ENCODE data around the gene ATP6V0E2. TPM values are rescaled to one million over a fixed set of nuclear protein-coding genes. Genes with fewer than 3 reads are reported as not detected.
A peak's percentile ranks its signal among the peaks of the same experiment; 100 is the strongest.

The ATP6V0E2 gene
- total RNA-seq, 1 donor from 2014 or later: 47.5 TPM

DNA sequence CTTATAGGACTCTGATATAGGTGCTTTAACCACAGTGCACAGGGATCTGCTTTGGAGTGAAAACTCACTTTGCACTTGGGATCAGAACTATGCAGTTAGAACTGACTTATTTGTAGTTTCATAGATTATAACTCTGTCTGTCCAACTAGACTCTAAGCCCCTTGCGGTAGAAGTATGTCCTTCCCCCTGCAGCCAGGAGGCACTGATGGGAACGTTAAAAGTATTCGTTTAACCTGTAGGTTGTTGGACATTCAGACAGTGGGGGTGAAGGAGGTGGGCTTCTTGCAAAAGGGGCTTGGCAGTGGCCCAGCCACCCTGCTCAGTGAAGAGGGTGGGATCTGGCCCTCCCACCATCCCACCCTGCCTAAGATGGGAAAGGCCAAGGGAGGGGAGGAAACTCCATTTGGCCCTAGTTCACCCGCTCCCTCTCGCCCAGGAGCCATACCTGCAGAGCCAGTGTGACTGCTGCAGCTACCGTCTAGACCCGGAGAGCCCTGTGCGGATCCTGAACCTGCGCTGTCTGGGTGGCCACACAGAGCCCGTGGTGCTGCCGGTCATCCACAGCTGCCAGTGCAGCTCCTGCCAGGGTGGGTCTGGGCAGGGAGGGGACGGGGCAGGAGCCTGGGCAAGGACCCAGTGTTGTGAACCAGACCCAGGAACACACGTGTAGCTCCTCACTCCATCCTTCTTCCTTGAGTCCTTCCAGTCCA lies 41.3 kb upstream of the ATP6V0E2 start:
- DNase-seq (ENCODE audit: low spot score): no peak
- no peaks in the 10 kb centered on the region for H3K36me3 Mint-ChIP-seq (ENCODE audit: low read depth)
- intact Hi-C loops (cut with micrococcal nuclease): no loop called here
- peaks cover 9% of the 10 kb centered on the region for H3K27me3 Mint-ChIP-seq (ENCODE audit: insufficient read depth)
- H3K4me1 Mint-ChIP-seq (ENCODE audit: low read depth): peaks cover 1% of the 10 kb centered on the region
- no peaks in the 10 kb centered on the region for H3K9me3 Mint-ChIP-seq
- H3K27ac Mint-ChIP-seq: no peak overlapping the region
- H3K4me3 Mint-ChIP-seq: no peak overlapping the region

DNA sequence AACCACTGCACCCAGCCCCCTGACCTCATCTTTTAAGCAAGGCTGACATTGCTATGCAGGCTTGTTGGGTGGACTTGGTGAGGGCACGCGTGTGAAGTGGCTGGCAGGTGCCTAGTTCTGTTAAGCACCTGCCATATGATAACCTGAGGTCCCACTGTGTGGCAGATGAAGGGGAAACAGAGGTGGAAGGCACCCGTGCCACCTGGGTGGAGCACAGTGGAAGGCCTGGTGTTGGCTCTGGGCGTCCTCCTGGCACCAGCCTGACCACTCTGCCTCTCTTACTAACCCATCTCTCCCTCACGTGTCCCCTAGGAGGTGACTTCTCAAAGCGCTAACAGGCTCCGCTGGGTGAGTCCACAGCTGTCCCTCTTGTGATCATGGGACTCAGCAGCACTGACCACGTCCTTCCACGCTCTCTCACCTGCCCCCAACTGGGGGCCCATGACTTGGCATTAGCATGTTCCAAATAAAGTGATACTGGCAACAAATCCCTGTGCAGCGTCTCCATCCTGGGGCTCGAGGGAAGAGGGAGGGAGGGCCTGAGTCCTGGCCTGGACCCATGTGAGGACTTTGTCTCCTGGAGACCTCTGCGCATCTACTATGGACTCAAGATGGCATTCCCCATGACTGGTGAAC lies 40.2 kb upstream of the ATP6V0E2 start:
- Mint-ChIP-seq H3K36me3 (ENCODE audit: low read depth) (no peaks in the 10 kb centered on the region), H3K27ac (no peak overlapping the region), H3K4me3 (no peak overlapping the region), H3K9me3 (no peaks in the 10 kb centered on the region), H3K27me3 (ENCODE audit: insufficient read depth) (peaks cover 9% of the 10 kb centered on the region), H3K4me1 (ENCODE audit: low read depth) (peaks cover 7% of the 10 kb centered on the region)
- intact Hi-C loops (cut with micrococcal nuclease): no loop called here
- no peak for DNase-seq (ENCODE audit: low spot score)

DNA sequence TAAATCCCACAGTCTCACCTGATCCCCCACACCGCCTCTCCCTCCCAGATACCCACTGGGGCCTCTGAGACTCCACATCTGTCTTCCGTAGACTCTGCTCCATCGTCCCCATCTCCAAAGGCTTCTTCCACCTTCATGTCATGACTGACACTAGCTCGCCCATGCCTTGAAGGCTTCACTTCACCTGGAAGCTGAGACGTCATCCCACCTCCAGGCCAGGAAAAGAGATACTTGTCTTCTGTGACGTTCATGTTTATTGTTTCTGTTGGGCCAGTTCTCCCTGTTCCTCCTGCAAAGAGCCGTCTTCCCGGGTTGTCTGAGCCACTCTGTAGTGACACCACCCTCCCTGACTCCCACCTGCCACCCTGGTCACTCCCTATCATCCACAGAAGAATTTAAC lies 39.2 kb upstream of the ATP6V0E2 start:
- intact Hi-C loops (cut with micrococcal nuclease): no loop called here
- no peak overlapping the region for H3K27ac Mint-ChIP-seq
- H3K36me3 Mint-ChIP-seq (ENCODE audit: low read depth): no peaks in the 10 kb centered on the region
- no peak for DNase-seq (ENCODE audit: low spot score)
- peaks cover 9% of the 10 kb centered on the region for H3K27me3 Mint-ChIP-seq (ENCODE audit: insufficient read depth)
- peaks cover 16% of the 10 kb centered on the region for H3K4me1 Mint-ChIP-seq (ENCODE audit: low read depth)
- H3K9me3 Mint-ChIP-seq: no peaks in the 10 kb centered on the region
- no peak overlapping the region for H3K4me3 Mint-ChIP-seq

DNA sequence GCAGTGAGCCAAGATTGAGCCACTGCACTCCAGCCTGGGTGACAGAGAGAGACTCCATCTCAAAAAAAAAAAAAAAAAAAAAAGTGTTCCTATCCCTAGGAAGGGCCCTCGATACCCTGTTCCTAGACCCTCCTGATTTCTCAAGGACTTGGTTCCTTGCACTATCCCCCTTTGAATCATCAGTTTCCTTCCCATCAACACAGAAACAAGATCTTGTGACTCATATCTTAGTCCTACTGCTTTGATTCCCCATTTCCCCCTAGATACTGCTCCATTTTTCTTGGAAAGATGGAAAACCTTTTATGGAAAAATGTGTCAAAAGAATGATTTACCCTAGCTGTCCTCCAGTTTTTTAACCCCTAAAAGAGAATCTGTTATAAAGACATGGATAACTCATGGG lies 37.3 kb upstream of the ATP6V0E2 start:
- no peak for DNase-seq (ENCODE audit: low spot score)
- Mint-ChIP-seq H3K4me3 (no peak overlapping the region), H3K9me3 (no peaks in the 10 kb centered on the region), H3K27ac (no peak overlapping the region), H3K36me3 (ENCODE audit: low read depth) (peaks cover 2% of the 10 kb centered on the region), H3K27me3 (ENCODE audit: insufficient read depth) (peaks cover 9% of the 10 kb centered on the region), H3K4me1 (ENCODE audit: low read depth) (peaks cover 19% of the 10 kb centered on the region)
- intact Hi-C loops (cut with micrococcal nuclease): no loop called here

DNA sequence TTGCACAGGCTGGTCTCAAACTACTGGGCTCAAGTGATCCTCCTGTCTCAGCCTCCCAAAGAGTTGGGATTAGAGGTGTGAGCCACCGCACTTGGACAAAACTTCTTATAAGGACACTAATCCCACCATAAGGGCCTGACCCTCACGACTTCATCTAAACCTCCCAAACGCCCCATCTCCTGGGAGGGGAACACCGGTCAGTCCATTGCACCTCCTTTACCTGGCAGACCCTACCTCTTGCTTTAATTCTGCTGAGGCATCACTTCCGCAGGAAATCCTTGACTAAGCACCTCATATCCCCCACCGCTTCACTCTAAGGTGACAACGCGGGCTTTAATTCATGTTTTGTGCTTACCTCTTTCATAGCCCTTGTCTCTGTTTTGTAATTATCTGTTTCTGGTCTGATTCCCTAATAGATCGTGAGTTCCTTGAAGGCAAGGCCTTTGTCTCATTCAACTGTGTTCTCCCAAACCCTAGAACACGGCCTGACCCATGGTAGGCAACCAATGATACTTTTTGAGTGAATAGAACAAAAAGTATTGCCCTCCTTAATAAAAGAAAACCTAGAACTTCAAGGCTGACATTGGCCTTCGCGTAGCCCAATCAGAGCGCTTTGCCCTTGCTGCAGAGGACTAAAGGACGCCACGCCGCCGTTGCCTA lies 36.1 kb upstream of the ATP6V0E2 start:
- Mint-ChIP-seq H3K9me3 (no peaks in the 10 kb centered on the region), H3K4me3 (peak overlapping the region; percentile 89), H3K4me1 (ENCODE audit: low read depth) (peaks cover 19% of the 10 kb centered on the region), H3K27me3 (ENCODE audit: insufficient read depth) (peaks cover 9% of the 10 kb centered on the region), H3K36me3 (ENCODE audit: low read depth) (peaks cover 2% of the 10 kb centered on the region), H3K27ac (peak overlapping the region; percentile 31)
- DNase-seq (ENCODE audit: low spot score): no peak
- intact Hi-C loops (cut with micrococcal nuclease): loop anchor here (1.0 to 2.0 kb wide), 11 partner anchors 19 to 1515 kb away; partner anchors contain the start of genes ATP6V0E2, ZNF398, ZNF746 and ZNF775

DNA sequence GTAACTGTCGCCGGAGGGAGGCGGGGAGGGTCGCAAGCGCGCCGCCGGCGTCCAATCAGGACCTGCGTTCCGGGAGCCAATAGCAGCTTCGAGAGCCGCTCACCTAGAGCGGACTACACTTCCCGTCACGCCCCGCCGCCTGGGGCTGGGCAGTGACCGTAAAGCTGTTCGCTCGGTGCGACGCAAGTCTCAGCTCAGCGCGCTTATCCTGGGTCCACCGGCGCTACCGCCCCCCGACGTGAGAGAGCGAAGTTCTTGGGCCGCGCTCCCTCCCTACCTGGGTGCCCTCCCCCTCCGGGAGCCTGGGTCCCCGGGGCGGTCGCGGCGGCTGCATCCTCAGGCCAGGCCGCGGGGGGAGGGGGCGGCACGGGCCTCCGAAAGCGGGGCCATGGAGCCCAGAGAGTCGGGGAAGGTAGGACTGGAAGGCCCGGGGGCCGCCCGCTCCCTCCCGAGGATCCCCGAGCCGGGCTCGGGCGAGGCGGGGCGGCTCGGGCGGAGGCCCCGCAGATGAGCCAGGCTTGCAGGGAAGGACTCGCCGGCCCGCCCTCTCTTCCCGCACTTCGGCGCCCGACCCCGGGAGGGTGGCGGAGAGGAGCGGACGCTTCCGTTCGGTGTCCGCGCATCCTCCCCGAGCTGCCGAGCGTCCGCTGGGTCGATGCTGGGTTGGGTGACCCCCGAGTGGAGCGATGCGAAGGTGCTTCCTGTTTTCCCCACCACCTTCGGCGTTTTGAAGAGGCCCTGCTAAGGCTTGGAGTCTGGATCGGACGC lies 35.4 kb upstream of the ATP6V0E2 start, which contains the start of gene ZNF862:
ZNF862 (plus strand) TSS at position 152 of the 768 bp plus-strand sequence; CDS start at position 389, 237 bp downstream.
- Mint-ChIP-seq H3K9me3 (no peaks in the 10 kb centered on the region), H3K27ac (peak within 1 kb of the TSS; percentile 75)

DNA sequence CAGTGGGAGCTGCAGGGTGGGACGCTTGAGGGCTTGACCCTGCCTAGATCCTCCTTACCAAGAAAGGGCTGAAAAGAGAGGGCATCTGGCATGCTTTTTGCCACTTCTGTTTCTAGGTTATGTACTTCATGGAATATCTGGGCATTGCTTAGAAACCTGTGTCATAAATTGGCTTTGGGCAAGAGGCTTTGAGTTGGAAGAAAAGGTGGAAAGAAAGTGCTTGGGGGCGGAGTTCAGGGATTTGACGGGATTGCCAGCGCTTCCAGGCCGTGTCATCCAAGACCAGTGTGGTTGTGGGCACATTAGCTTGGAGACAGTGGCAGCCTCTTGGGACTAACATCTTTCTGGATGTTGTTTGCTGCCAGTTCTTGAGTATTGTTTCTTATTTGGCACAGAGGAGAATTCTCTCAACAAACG lies 34.8 kb upstream of the ATP6V0E2 start:
- DNase-seq (ENCODE audit: low spot score): no peak
- peaks cover 9% of the 10 kb centered on the region for H3K27me3 Mint-ChIP-seq (ENCODE audit: insufficient read depth)
- no peaks in the 10 kb centered on the region for H3K9me3 Mint-ChIP-seq
- intact Hi-C loops (cut with micrococcal nuclease): loop anchor here (1.0 to 2.0 kb wide), 11 partner anchors 17 to 1514 kb away; partner anchors contain the start of genes ATP6V0E2, ZNF398, ZNF746 and ZNF775
- H3K4me3 Mint-ChIP-seq: peak overlapping the region; percentile 81
- peaks cover 28% of the 10 kb centered on the region for H3K4me1 Mint-ChIP-seq (ENCODE audit: low read depth)
- peak overlapping the region; percentile 46 for H3K27ac Mint-ChIP-seq
- peaks cover 2% of the 10 kb centered on the region for H3K36me3 Mint-ChIP-seq (ENCODE audit: low read depth)

More for the DNA sequence above, 35.4 kb upstream of the ATP6V0E2 start, which contains the start of gene ZNF862:
- peaks cover 2% of the 10 kb centered on the region for H3K36me3 Mint-ChIP-seq (ENCODE audit: low read depth)
- peaks cover 9% of the 10 kb centered on the region for H3K27me3 Mint-ChIP-seq (ENCODE audit: insufficient read depth)
- peak; percentile 95 for DNase-seq (ENCODE audit: low spot score)
- H3K4me3 Mint-ChIP-seq: peak within 1 kb of the TSS; percentile 89
- peaks cover 25% of the 10 kb centered on the region for H3K4me1 Mint-ChIP-seq (ENCODE audit: low read depth)
- intact Hi-C loops (cut with micrococcal nuclease): loop anchor here (1.0 to 2.0 kb wide), 11 partner anchors 18 to 1514 kb away; partner anchors contain the start of genes ATP6V0E2, ZNF398, ZNF746 and ZNF775

DNA sequence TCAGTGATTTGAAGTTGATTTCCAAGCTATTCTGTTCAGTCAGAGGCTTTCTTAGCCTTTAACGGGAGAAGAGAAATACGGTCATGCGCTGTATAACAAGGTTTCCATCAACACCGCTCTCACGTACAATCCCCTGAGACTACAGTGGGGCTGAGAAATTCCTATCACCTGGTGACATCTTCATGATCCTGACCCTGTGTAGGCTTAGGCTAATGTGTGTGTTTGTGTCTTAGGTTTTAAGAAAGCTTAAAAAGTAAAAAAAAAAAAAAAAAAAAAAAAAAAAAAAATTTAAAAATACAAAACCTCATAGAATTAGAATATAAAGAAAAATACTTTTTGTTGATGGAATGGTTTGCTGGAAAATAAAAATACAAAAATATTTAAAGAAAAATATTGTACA lies 33.8 kb upstream of the ATP6V0E2 start:
- intact Hi-C loops (cut with micrococcal nuclease): loop anchor here (2.0 kb wide), 2 partner anchors 379 to 1513 kb away; partner anchors contain the start of gene ZNF777
- no peak overlapping the region for H3K27ac Mint-ChIP-seq
- DNase-seq (ENCODE audit: low spot score): no peak

DNA sequence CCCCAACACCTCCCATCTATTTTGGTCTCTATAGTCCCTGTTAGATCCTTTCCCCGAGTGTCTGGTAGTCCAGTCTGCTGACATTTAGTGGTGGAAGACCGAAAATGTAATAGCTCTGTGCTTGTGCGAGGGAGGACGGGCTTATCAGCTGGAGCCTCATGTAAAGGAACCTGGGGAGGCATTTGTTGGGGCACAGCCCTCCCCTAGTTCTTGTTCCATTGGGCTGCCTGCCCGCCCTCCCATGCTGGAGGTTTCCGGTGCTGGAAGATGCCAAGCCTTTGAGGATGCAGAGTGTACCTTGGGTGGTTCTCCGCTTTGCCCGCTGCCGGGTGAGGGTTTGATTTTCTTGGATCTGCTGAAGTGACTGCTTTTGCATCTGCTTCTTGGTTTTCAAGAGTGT lies 30.2 kb upstream of the ATP6V0E2 start:
- no peaks in the 10 kb centered on the region for H3K9me3 Mint-ChIP-seq

More for the DNA sequence above, 33.8 kb upstream of the ATP6V0E2 start:
- H3K4me3 Mint-ChIP-seq: no peak overlapping the region
- H3K27me3 Mint-ChIP-seq (ENCODE audit: insufficient read depth): peaks cover 5% of the 10 kb centered on the region
- H3K9me3 Mint-ChIP-seq: no peaks in the 10 kb centered on the region
- H3K36me3 Mint-ChIP-seq (ENCODE audit: low read depth): peaks cover 4% of the 10 kb centered on the region
- H3K4me1 Mint-ChIP-seq (ENCODE audit: low read depth): peaks cover 28% of the 10 kb centered on the region

DNA sequence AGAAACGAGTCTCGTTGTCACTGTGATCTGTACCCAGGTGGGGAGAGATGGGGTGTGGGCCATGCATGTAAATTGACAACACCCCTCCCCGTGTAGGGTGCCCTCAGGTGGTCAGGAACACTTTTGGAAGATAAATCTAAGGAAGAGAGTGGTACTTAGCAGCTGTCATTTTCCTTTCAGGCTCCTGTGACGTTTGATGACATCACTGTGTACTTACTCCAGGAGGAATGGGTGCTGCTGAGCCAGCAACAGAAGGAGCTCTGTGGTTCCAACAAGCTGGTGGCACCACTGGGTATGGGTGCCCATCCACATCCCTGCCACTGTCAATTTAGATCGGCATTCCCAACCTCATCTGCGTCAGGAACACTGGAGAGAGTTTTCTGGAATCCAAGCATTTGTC lies 29.3 kb upstream of the ATP6V0E2 start:
- H3K27ac Mint-ChIP-seq: no peak overlapping the region
- H3K36me3 Mint-ChIP-seq (ENCODE audit: low read depth): peaks cover 14% of the 10 kb centered on the region
- intact Hi-C loops (cut with micrococcal nuclease): no loop called here
- no peaks in the 10 kb centered on the region for H3K27me3 Mint-ChIP-seq (ENCODE audit: insufficient read depth)
- H3K4me3 Mint-ChIP-seq: no peak overlapping the region
- no peak for DNase-seq (ENCODE audit: low spot score)
- peaks cover 13% of the 10 kb centered on the region for H3K4me1 Mint-ChIP-seq (ENCODE audit: low read depth)
- no peaks in the 10 kb centered on the region for H3K9me3 Mint-ChIP-seq

More for the DNA sequence above, 30.2 kb upstream of the ATP6V0E2 start:
- Mint-ChIP-seq H3K36me3 (ENCODE audit: low read depth) (peaks cover 14% of the 10 kb centered on the region), H3K4me3 (no peak overlapping the region), H3K4me1 (ENCODE audit: low read depth) (peaks cover 21% of the 10 kb centered on the region), H3K27me3 (ENCODE audit: insufficient read depth) (no peaks in the 10 kb centered on the region), H3K27ac (no peak overlapping the region)
- intact Hi-C loops (cut with micrococcal nuclease): no loop called here
- no peak for DNase-seq (ENCODE audit: low spot score)

DNA sequence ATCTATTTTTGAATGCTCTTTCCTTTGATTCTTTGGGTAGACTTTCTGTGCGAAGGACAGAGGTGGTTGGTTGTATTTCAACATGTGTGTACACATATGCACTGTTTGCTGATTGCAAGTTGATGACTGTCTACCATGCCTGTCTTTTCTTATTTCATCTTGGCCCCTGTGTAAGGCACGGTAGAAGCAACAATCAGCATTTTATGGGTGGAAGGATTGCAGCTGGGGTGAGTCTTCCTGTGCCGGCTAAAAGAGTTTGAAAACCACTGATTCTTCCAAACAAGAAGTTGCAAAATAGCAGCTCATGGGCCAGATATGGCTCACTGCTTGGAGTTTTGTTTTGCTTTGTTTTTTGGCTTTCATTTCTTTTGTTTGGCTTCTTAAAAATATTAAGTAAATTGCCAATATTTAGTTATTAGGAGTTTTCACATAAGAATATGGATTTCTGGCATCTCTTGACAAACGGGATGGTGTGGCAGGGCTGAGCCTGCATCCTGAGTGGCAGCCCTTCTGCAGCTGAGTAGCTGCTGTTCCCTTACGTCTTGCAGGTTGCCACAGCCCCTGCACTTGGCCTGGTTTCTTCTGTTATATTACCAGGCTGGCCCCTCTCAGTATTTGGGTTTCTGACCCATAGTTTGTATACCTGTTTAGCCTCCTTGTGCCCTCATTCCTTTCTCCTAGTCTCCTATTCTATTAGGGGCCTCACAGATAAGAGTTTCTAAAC lies 28.4 kb upstream of the ATP6V0E2 start:
- Mint-ChIP-seq H3K4me3 (no peak overlapping the region), H3K9me3 (no peaks in the 10 kb centered on the region), H3K27me3 (ENCODE audit: insufficient read depth) (no peaks in the 10 kb centered on the region), H3K4me1 (ENCODE audit: low read depth) (peaks cover 15% of the 10 kb centered on the region), H3K36me3 (ENCODE audit: low read depth) (peaks cover 13% of the 10 kb centered on the region), H3K27ac (no peak overlapping the region)
- intact Hi-C loops (cut with micrococcal nuclease): no loop called here
- no peak for DNase-seq (ENCODE audit: low spot score)

DNA sequence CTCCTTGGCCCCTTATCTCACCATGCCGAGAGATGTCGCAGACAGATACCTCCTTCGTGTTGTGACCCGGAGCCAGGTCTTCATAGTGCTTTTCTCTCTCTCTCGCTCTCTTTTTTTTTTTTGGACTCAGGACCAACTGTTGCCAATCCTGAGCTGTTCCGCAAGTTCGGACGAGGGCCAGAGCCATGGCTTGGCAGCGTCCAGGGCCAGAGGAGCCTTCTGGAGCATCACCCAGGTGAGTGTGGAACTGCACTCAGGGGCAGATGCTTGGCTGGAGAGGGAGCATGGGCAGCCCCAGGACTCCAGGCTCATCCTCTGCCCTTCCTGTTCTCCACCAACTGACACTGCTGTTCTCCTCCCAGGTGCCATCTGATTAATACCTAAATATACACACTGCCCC lies 27.7 kb upstream of the ATP6V0E2 start:
- Mint-ChIP-seq H3K27me3 (ENCODE audit: insufficient read depth) (no peaks in the 10 kb centered on the region), H3K36me3 (ENCODE audit: low read depth) (peaks cover 16% of the 10 kb centered on the region), H3K9me3 (no peaks in the 10 kb centered on the region), H3K27ac (no peak overlapping the region), H3K4me3 (no peak overlapping the region), H3K4me1 (ENCODE audit: low read depth) (peaks cover 19% of the 10 kb centered on the region)
- intact Hi-C loops (cut with micrococcal nuclease): no loop called here
- no peak for DNase-seq (ENCODE audit: low spot score)

Measured in activated T-helper 1 cell treated with anti-CD3 and anti-CD28 coated beads, Interleukin-12 subunit alpha, Interleukin-12 subunit beta, Interleukin-2, Interleukin-4 antibody, amounts not matched to agents 30 ng/mL and 10 ng/mL and 1 ng/mL, durations not matched to agents 14 hours and 24 hours and 36 hours (primary cell).